ENCODE measurements around the gene XPO5.

Gene XPO5

GRCh38 chr6:43491750-43492661, 83.8 kb downstream of the XPO5 start:
- Histone ChIP-seq H3K9ac (ENCODE audit: insufficient read length, low read depth) (no peak overlapping the region), H3K9me3 (ENCODE audit: insufficient read depth, low read length) (no peaks in the 10 kb centered on the region), H3K4me3 (ENCODE audit: insufficient read length, low read depth) (no peak overlapping the region), H3K36me3 (ENCODE audit: insufficient read depth, insufficient read length, low read length) (peaks cover 16% of the 10 kb centered on the region), H3K4me1 (ENCODE audit: insufficient read depth, insufficient read length) (peaks cover 21% of the 10 kb centered on the region), H3K27me3 (ENCODE audit: insufficient read depth, insufficient read length) (no peaks in the 10 kb centered on the region)
- TF ChIP-seq ZNF274 (IDR thresholded peaks at IDR 0.05; ENCODE audit: low read depth, low read length) (no peak), YY1 (IDR thresholded peaks at IDR 0.05; ENCODE audit: insufficient read depth, insufficient read length) (no peak), SUZ12 (IDR thresholded peaks at IDR 0.05; ENCODE audit: extremely low read depth, insufficient read depth, insufficient read length) (no peak)
- no peak for DNase-seq (ENCODE audit: low read depth, low spot score)

- Histone ChIP-seq H3K36me3 (ENCODE audit: insufficient read depth, insufficient read length, low read length) (peaks cover 18% of the 10 kb centered on the region), H3K9me3 (ENCODE audit: insufficient read depth, low read length) (no peaks in the 10 kb centered on the region), H3K4me1 (ENCODE audit: insufficient read depth, insufficient read length) (peaks cover 16% of the 10 kb centered on the region), H3K4me3 (ENCODE audit: insufficient read length, low read depth) (no peak overlapping the region), H3K27me3 (ENCODE audit: insufficient read depth, insufficient read length) (no peaks in the 10 kb centered on the region), H3K9ac (ENCODE audit: insufficient read length, low read depth) (no peak overlapping the region)
- no peak for DNase-seq (ENCODE audit: low read depth, low spot score)
- TF ChIP-seq SUZ12 (IDR thresholded peaks at IDR 0.05; ENCODE audit: extremely low read depth, insufficient read depth, insufficient read length) (no peak), ZNF274 (IDR thresholded peaks at IDR 0.05; ENCODE audit: low read depth, low read length) (no peak), YY1 (IDR thresholded peaks at IDR 0.05; ENCODE audit: insufficient read depth, insufficient read length) (no peak)
These were observed 85.3 kb downstream of the XPO5 start for GRCh38 chr6:43490523-43490939.

- Histone ChIP-seq H3K36me3 (ENCODE audit: insufficient read depth, insufficient read length, low read length) (peaks cover 22% of the 10 kb centered on the region), H3K9me3 (ENCODE audit: insufficient read depth, low read length) (no peaks in the 10 kb centered on the region), H3K9ac (ENCODE audit: insufficient read length, low read depth) (no peak overlapping the region), H3K4me1 (ENCODE audit: insufficient read depth, insufficient read length) (peaks cover 11% of the 10 kb centered on the region), H3K27me3 (ENCODE audit: insufficient read depth, insufficient read length) (no peaks in the 10 kb centered on the region), H3K4me3 (ENCODE audit: insufficient read length, low read depth) (no peak overlapping the region)
- TF ChIP-seq SUZ12 (IDR thresholded peaks at IDR 0.05; ENCODE audit: extremely low read depth, insufficient read depth, insufficient read length): no peak
- no peak for TF ChIP-seq YY1 (IDR thresholded peaks at IDR 0.05; ENCODE audit: insufficient read depth, insufficient read length)
- TF ChIP-seq ZNF274 (IDR thresholded peaks at IDR 0.05; ENCODE audit: low read depth, low read length): no peak
- DNase-seq (ENCODE audit: low read depth, low spot score): no peak
These were observed 86.4 kb downstream of the XPO5 start for GRCh38 chr6:43489277-43490072.

GRCh38 chr6:43488667-43489276, 87.1 kb downstream of the XPO5 start:
- Histone ChIP-seq H3K9me3 (ENCODE audit: insufficient read depth, low read length) (no peaks in the 10 kb centered on the region), H3K4me3 (ENCODE audit: insufficient read length, low read depth) (no peak overlapping the region), H3K4me1 (ENCODE audit: insufficient read depth, insufficient read length) (peaks cover 11% of the 10 kb centered on the region), H3K27me3 (ENCODE audit: insufficient read depth, insufficient read length) (no peaks in the 10 kb centered on the region), H3K36me3 (ENCODE audit: insufficient read depth, insufficient read length, low read length) (peaks cover 22% of the 10 kb centered on the region), H3K9ac (ENCODE audit: insufficient read length, low read depth) (no peak overlapping the region)
- TF ChIP-seq SUZ12 (IDR thresholded peaks at IDR 0.05; ENCODE audit: extremely low read depth, insufficient read depth, insufficient read length): no peak
- TF ChIP-seq YY1 (IDR thresholded peaks at IDR 0.05; ENCODE audit: insufficient read depth, insufficient read length): no peak
- no peak for TF ChIP-seq ZNF274 (IDR thresholded peaks at IDR 0.05; ENCODE audit: low read depth, low read length)
- no peak for DNase-seq (ENCODE audit: low read depth, low spot score)

GRCh38 chr6:43481591-43482236, 94.1 kb downstream of the XPO5 start:
- Histone ChIP-seq H3K4me3 (ENCODE audit: insufficient read length, low read depth) (no peak overlapping the region), H3K9me3 (ENCODE audit: insufficient read depth, low read length) (no peaks in the 10 kb centered on the region), H3K36me3 (ENCODE audit: insufficient read depth, insufficient read length, low read length) (peaks cover 24% of the 10 kb centered on the region), H3K9ac (ENCODE audit: insufficient read length, low read depth) (no peak overlapping the region), H3K4me1 (ENCODE audit: insufficient read depth, insufficient read length) (peaks cover 8% of the 10 kb centered on the region), H3K27me3 (ENCODE audit: insufficient read depth, insufficient read length) (no peaks in the 10 kb centered on the region)
- no peak for DNase-seq (ENCODE audit: low read depth, low spot score)
- TF ChIP-seq SUZ12 (IDR thresholded peaks at IDR 0.05; ENCODE audit: extremely low read depth, insufficient read depth, insufficient read length): no peak
- no peak for TF ChIP-seq ZNF274 (IDR thresholded peaks at IDR 0.05; ENCODE audit: low read depth, low read length)

GRCh38 chr6:43481075-43481474, 94.8 kb downstream of the XPO5 start:
- Histone ChIP-seq H3K27me3 (ENCODE audit: insufficient read depth, insufficient read length) (no peaks in the 10 kb centered on the region), H3K36me3 (ENCODE audit: insufficient read depth, insufficient read length, low read length) (peaks cover 22% of the 10 kb centered on the region), H3K9ac (ENCODE audit: insufficient read length, low read depth) (no peak overlapping the region), H3K4me3 (ENCODE audit: insufficient read length, low read depth) (no peak overlapping the region), H3K4me1 (ENCODE audit: insufficient read depth, insufficient read length) (peaks cover 8% of the 10 kb centered on the region), H3K9me3 (ENCODE audit: insufficient read depth, low read length) (no peaks in the 10 kb centered on the region)
- TF ChIP-seq YY1 (IDR thresholded peaks at IDR 0.05; ENCODE audit: insufficient read depth, insufficient read length) (no peak), ZNF274 (IDR thresholded peaks at IDR 0.05; ENCODE audit: low read depth, low read length) (no peak), SUZ12 (IDR thresholded peaks at IDR 0.05; ENCODE audit: extremely low read depth, insufficient read depth, insufficient read length) (no peak)
- DNase-seq (ENCODE audit: low read depth, low spot score): no peak
